SU-DHL-6 (cell line): Measurements from ENCODE around the gene HECTD4.

Experiments used
- CTCF ChIP-seq: fragments of 200-600 bp; sonication (generic); IDR thresholded peaks from one replicate; pipeline ENCODE4 v1.5.1; 2017; ENCODE audit warnings: antibody characterized with exemption, mild to moderate bottlenecking, low read length, moderate library complexity; ENCODE audit not compliant: insufficient read depth, poor library complexity, severe bottlenecking
- EZH2phosphoT487 ChIP-seq: fragments of 200-600 bp; sonication (generic), shearing (Covaris generic); conservative IDR thresholded peaks from 2 replicates; pipeline ENCODE4 v1.6.1; 2018; ENCODE audit warnings: mild to moderate bottlenecking, antibody characterized with exemption, low read length, moderate library complexity, mixed read lengths

DNA sequence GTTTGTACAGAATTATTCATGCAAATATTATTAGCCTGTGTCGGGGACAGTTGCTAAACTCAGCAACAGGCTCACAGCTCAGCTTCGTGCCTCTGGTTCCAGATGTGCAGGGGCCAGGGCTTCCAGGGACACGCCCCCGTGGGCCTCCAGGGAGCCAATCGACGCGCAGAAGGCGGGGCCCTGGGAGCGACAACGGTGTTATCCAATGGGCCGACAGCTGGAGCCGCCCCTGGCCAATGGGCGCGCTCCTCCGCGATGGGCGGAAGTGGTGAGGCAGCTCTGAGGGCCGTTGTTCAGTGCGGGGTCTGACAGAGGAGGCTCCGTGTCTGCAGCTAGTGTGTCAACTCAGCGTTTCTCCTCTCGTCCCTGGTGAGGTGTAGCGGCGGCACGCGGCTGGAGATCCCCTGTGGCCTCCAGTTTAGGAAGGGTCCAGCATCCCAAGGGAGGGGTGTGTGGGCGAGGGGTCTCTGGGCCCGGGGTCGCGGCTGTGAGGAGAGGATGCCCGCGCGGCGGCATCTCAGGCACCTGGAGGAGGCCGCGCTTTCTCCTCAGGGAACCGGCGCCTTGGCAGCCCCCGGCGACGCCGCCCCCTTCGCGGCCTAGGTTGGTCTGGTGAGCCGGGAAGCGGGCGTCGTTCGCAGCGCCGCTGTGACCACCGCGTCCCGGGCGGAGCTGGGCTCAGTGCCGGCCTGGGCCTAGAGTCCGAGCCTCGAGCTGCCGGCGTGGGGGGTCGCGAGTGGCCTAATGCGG, 256.8 kb downstream of the HECTD4 start, which contains the start of gene TRAFD1:
- TF ChIP-seq CTCF (no peak), EZH2phosphoT487 (no peak)
